Esophagus squamous epithelium (tissue), 5 donors: ENCODE data around the gene MED10. TPM values are rescaled to one million over a fixed set of nuclear protein-coding genes. Genes with fewer than 3 reads are reported as not detected.

Source experiments
- DNase-seq: peaks from one replicate; lab custom pipeline; 2025; lab: John Stamatoyannopoulos, UW
- H3K27ac ChIP-seq, 4 donors: fragments of 200-600 bp; sonication (generic); one replicate each; pipeline ENCODE4 v1.5.1; 2016 to 2019; ENCODE audit warnings: mild to moderate bottlenecking in 1 of 4
- H3K27me3 ChIP-seq, 4 donors: fragments of 200-600 bp; sonication (generic); 1 replicate in 3 of 4; 2 replicates in 1 of 4; pipeline versions ENCODE4 v1.5.1 to v1.6.0; 2017 to 2021; ENCODE audit warnings: antibody characterized with exemption in 1 of 4
- H3K36me3 ChIP-seq, 3 donors: fragments of 200-600 bp; sonication (generic); one replicate each; pipeline ENCODE4 v1.5.1; 2016 to 2019
- H3K4me1 ChIP-seq, 3 donors: fragments of 200-600 bp; sonication (generic); one replicate each; pipeline ENCODE4 v1.5.1; 2017 to 2019
- H3K4me3 ChIP-seq, 4 donors: fragments of 200-600 bp; sonication (generic); 1 replicate in 3 of 4; 2 replicates in 1 of 4; pipeline ENCODE4 v1.5.1; 2016 to 2019; ENCODE audit warnings: mild to moderate bottlenecking in 2 of 4, moderate library complexity in 1 of 4
- H3K9me3 ChIP-seq, 3 donors: fragments of 200-600 bp; sonication (generic); one replicate each; pipeline ENCODE4 v1.5.1; 2016 to 2019
- CTCF ChIP-seq, 6 experiments: fragments of 450-650 bp in 4 of 6; fragments of 200-600 bp in 2 of 6; sonication (generic) in 2 of 6; IDR thresholded peaks; one replicate each; pipeline ENCODE4 v1.5.1; 2016 to 2019; ENCODE audit warnings: antibody characterized with exemption in 6 of 6, mild to moderate bottlenecking in 4 of 6, moderate library complexity in 4 of 6
- POLR2A ChIP-seq, 4 donors: fragments of 450-650 bp; IDR thresholded peaks; one replicate each; pipeline ENCODE4 v1.6.1; 2017; ENCODE audit warnings: antibody characterized with exemption in 4 of 4, mild to moderate bottlenecking in 4 of 4, moderate library complexity in 3 of 4
- WGBS, 2 donors: methylation state at CpG; one replicate each; pipeline ENCODE4 v1.1.5; 2018; 5-methylcytosine and 5-hydroxymethylcytosine counted together
- intact Hi-C: fragments of 100-400 bp; cut with DNase I; formaldehyde crosslinking; loops from one replicate; pipeline ENCODE4 v1.15.0; 2022
- total RNA-seq, 4 donors: library from RNA; depleted of rRNA; stranded (reverse); fragments of >200 nt; gene quantifications; one replicate each; pipeline ENCODE4 v1.1.0, GENCODE V29; 2016
- donor health status: DM: yes; HTN: yes; CAD: no.

The MED10 gene
- total RNA-seq, 4 donors from 2014 or later, result 10.3 to 30.7 (median 20.8) TPM

GRCh38 chr5:6343951-6344592, 34.3 kb downstream of the MED10 start:
- intact Hi-C loops, result no loop called here
- H3K4me1 ChIP-seq, result no peaks in the 10 kb centered on the region
- DNase-seq, result no peak
- H3K27ac ChIP-seq, result no peak overlapping the region
- no peaks in the 10 kb centered on the region for H3K27me3 ChIP-seq
- H3K9me3 ChIP-seq, result no peaks in the 10 kb centered on the region
- no peaks in the 10 kb centered on the region for H3K36me3 ChIP-seq
- 64 to 77% methylated on average over 10 to 11 of the region's 11 CpGs for WGBS, 2 donors
- H3K4me3 ChIP-seq, result no peak overlapping the region
- TF ChIP-seq CTCF (IDR thresholded peaks at IDR 0.05) (no peak), POLR2A (IDR thresholded peaks at IDR 0.05) (no peak)

- H3K27ac ChIP-seq, result no peak overlapping the region
- no peaks in the 10 kb centered on the region for H3K36me3 ChIP-seq
- WGBS, 2 donors, result 72 to 83% methylated on average over 5 to 13 of the region's 14 CpGs
- intact Hi-C loops, result no loop called here
- DNase-seq, result no peak
- H3K4me1 ChIP-seq, result no peaks in the 10 kb centered on the region
- H3K4me3 ChIP-seq, result no peak overlapping the region
- H3K27me3 ChIP-seq, result no peaks in the 10 kb centered on the region
- TF ChIP-seq CTCF (IDR thresholded peaks at IDR 0.05), result no peak
- TF ChIP-seq POLR2A (IDR thresholded peaks at IDR 0.05), result no peak
- no peaks in the 10 kb centered on the region for H3K9me3 ChIP-seq
These were observed 35.5 kb downstream of the MED10 start for GRCh38 chr5:6342689-6343315.

GRCh38 chr5:6340100-6340499, 38.2 kb downstream of the MED10 start:
- intact Hi-C loops, result no loop called here
- WGBS, 2 donors, result 94 to 100% methylated on average over 1 of the region's 1 CpG
- Histone ChIP-seq H3K9me3 (no peaks in the 10 kb centered on the region), H3K27ac (no peak overlapping the region), H3K4me3 (no peak overlapping the region), H3K27me3 (no peaks in the 10 kb centered on the region), H3K4me1 (no peaks in the 10 kb centered on the region), H3K36me3 (no peaks in the 10 kb centered on the region)
- TF ChIP-seq CTCF (IDR thresholded peaks at IDR 0.05), result no peak
- DNase-seq, result no peak

- H3K27ac ChIP-seq, result no peak overlapping the region
- H3K27me3 ChIP-seq, result no peaks in the 10 kb centered on the region
- no peaks in the 10 kb centered on the region for H3K4me1 ChIP-seq
- DNase-seq, result no peak
- WGBS, 2 donors, result 96 to 100% methylated on average over 1 to 4 of the region's 4 CpGs
- intact Hi-C loops, result no loop called here
- H3K4me3 ChIP-seq, result no peak overlapping the region
- no peaks in the 10 kb centered on the region for H3K9me3 ChIP-seq
- H3K36me3 ChIP-seq, result peaks cover 0 to 4% (median 0%) of the 10 kb centered on the region in 3 donors
- TF ChIP-seq POLR2A (IDR thresholded peaks at IDR 0.05) (no peak), CTCF (IDR thresholded peaks at IDR 0.05) (no peak)
These were observed 39.5 kb downstream of the MED10 start for GRCh38 chr5:6338871-6339270.

DNA sequence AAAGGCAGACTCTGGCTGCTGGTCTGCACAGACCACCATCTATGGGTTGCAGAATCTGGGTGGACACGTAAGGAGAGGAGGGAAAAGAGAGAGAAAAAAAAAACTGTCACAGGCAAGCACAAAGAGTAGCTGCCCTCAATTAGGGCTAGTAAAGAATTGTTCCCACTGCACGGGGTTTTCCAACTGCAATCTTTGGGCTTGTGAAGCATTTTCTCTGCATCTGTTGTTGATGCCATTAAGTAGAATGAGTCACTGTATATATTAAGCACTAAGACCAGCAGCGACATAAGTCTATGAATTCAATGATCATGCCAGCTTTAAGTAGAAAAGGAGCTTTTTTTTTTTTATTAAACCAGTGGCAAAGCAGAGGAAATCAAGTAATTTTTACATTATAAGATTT, 40.2 kb downstream of the MED10 start:
- Histone ChIP-seq H3K4me3 (no peak overlapping the region), H3K36me3 (peaks cover 0 to 5% (median 0%) of the 10 kb centered on the region in 3 donors), H3K4me1 (no peaks in the 10 kb centered on the region), H3K27ac (no peak overlapping the region), H3K9me3 (no peaks in the 10 kb centered on the region), H3K27me3 (no peaks in the 10 kb centered on the region)
- WGBS, 2 donors, result 45 to 49% methylated on average over 3 of the region's 3 CpGs
- no peak for DNase-seq
- TF ChIP-seq CTCF (IDR thresholded peaks at IDR 0.05) (no peak), POLR2A (IDR thresholded peaks at IDR 0.05) (no peak)
- intact Hi-C loops, result no loop called here
